ENCODE data around the gene CCDC192.

Gene CCDC192

GRCh38 chr5:127851964-127852363, 148.8 kb downstream of the CCDC192 start:
- no peak for DNase-seq

GRCh38 chr5:127854520-127854919, 151.3 kb downstream of the CCDC192 start:
- DNase-seq: no peak

- DNase-seq: no peak
These were observed 153.1 kb downstream of the CCDC192 start for GRCh38 chr5:127856292-127856691.

GRCh38 chr5:127858116-127858784, 155.1 kb downstream of the CCDC192 start:
- no peak for DNase-seq

GRCh38 chr5:127860291-127860690, 157.1 kb downstream of the CCDC192 start:
- no peak for DNase-seq

GRCh38 chr5:127863161-127863560, 160.0 kb downstream of the CCDC192 start:
- no peak for DNase-seq

GRCh38 chr5:127863610-127864395, 160.6 kb downstream of the CCDC192 start:
- DNase-seq: no peak

- no peak for DNase-seq
These were observed 161.3 kb downstream of the CCDC192 start for GRCh38 chr5:127864511-127864910.

- no peak for DNase-seq
These were observed 162.1 kb downstream of the CCDC192 start for GRCh38 chr5:127865273-127865672.

- no peak for DNase-seq
These were observed 164.0 kb downstream of the CCDC192 start for GRCh38 chr5:127867022-127867783.

- no peak for DNase-seq
These were observed 167.7 kb downstream of the CCDC192 start for GRCh38 chr5:127870914-127871313.

- no peak for DNase-seq
These were observed 168.4 kb downstream of the CCDC192 start for GRCh38 chr5:127871503-127872153.

GRCh38 chr5:127872494-127872893, 169.3 kb downstream of the CCDC192 start:
- DNase-seq: no peak

- no peak for DNase-seq
These were observed 172.2 kb downstream of the CCDC192 start for GRCh38 chr5:127875235-127876021.

- no peak for DNase-seq
These were observed 173.2 kb downstream of the CCDC192 start for GRCh38 chr5:127876384-127876783.

- no peak for DNase-seq
These were observed 175.1 kb downstream of the CCDC192 start for GRCh38 chr5:127878174-127878750.

- no peak for DNase-seq
These were observed 181.2 kb downstream of the CCDC192 start for GRCh38 chr5:127884416-127884815.

- DNase-seq: no peak
These were observed 182.0 kb downstream of the CCDC192 start for GRCh38 chr5:127885176-127885575.

- no peak for DNase-seq
These were observed 182.9 kb downstream of the CCDC192 start for GRCh38 chr5:127886081-127886480.

- DNase-seq: no peak
These were observed 184.1 kb downstream of the CCDC192 start for GRCh38 chr5:127887282-127887681.

GRCh38 chr5:127891942-127892341, 188.8 kb downstream of the CCDC192 start:
- no peak for DNase-seq
